ENCODE measurements around the gene THOC3. TPM values are rescaled to one million over a fixed set of nuclear protein-coding genes. Genes with fewer than 3 reads are reported as not detected.
"Not testable (repeated sequence)": the region's sequence is repeated elsewhere in the genome, so short reads cannot be mapped to it uniquely, and the experiment has no call there.

The THOC3 gene
- total RNA-seq, 2 donors from 2014 or later = 12.5 to 16.4 TPM

GRCh38 chr5:175948329-175949108, 19.6 kb downstream of the THOC3 start:
- DNase-seq (ENCODE audit: low spot score); intact Hi-C loops (cut with DNase I): not testable (repeated sequence)

GRCh38 chr5:175943253-175943652, 24.9 kb downstream of the THOC3 start:
- DNase-seq (ENCODE audit: low spot score); intact Hi-C loops (cut with DNase I): not testable (repeated sequence)

DNA sequence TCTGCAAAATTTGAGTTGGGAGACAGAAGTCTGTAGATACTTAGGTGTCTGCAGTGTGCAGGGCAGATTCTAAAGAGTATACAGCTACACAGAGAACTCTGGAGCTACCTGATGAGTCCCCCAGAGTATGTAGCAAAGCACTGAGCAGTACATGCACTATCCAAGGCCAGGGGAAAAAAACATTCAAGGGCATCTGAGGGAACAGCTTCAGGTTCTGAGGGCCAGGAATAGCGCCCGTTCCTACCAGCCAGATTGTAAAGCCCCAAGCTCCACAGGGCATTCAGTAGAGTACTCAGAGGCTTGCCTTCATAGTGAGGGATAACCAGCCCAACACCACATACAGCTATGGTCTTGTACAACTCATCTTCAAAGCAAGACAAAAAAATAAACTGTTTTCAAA, 27.5 kb downstream of the THOC3 start:
- intact Hi-C loops (cut with DNase I); DNase-seq (ENCODE audit: low spot score): not testable (repeated sequence)

DNA sequence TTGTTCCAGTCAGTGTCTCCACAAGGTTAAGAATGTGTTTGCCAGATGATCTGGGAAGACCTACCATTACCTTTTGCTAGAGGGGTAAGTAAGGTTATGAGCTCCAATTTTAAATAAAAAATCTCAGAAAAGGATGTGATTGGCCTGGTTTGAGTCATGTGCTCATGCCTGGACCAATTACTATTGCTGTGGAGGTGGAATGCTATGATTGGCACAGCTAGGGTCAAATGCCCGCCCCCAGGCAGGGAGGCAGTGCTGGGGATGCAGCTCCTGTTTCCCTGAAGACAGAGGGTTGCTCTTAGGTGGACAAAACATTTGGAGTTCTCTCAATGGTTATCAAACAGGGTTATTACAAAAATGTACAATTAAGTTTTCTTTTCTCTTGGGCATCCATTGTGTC, 29.6 kb downstream of the THOC3 start:
- DNase-seq (ENCODE audit: low spot score); intact Hi-C loops (cut with DNase I): not testable (repeated sequence)

- intact Hi-C loops (cut with DNase I); DNase-seq (ENCODE audit: low spot score): not testable (repeated sequence)
Measured at GRCh38 chr5:175928752-175929151, 39.4 kb downstream of the THOC3 start.

- intact Hi-C loops (cut with DNase I); DNase-seq (ENCODE audit: low spot score): not testable (repeated sequence)
Measured at GRCh38 chr5:175925106-175925505, 43.0 kb downstream of the THOC3 start.

GRCh38 chr5:175922192-175922885, 45.8 kb downstream of the THOC3 start:
- intact Hi-C loops (cut with DNase I) = no loop called here
- DNase-seq (ENCODE audit: low spot score) = no peak

GRCh38 chr5:175921061-175921730, 46.9 kb downstream of the THOC3 start:
- intact Hi-C loops (cut with DNase I) = no loop called here
- no peak for DNase-seq (ENCODE audit: low spot score)

GRCh38 chr5:175920231-175920811, 47.8 kb downstream of the THOC3 start:
- no peak for DNase-seq (ENCODE audit: low spot score)
- intact Hi-C loops (cut with DNase I) = no loop called here

- DNase-seq (ENCODE audit: low spot score); intact Hi-C loops (cut with DNase I): not testable (repeated sequence)
Measured at GRCh38 chr5:175915066-175916037, 52.8 kb downstream of the THOC3 start.

DNA sequence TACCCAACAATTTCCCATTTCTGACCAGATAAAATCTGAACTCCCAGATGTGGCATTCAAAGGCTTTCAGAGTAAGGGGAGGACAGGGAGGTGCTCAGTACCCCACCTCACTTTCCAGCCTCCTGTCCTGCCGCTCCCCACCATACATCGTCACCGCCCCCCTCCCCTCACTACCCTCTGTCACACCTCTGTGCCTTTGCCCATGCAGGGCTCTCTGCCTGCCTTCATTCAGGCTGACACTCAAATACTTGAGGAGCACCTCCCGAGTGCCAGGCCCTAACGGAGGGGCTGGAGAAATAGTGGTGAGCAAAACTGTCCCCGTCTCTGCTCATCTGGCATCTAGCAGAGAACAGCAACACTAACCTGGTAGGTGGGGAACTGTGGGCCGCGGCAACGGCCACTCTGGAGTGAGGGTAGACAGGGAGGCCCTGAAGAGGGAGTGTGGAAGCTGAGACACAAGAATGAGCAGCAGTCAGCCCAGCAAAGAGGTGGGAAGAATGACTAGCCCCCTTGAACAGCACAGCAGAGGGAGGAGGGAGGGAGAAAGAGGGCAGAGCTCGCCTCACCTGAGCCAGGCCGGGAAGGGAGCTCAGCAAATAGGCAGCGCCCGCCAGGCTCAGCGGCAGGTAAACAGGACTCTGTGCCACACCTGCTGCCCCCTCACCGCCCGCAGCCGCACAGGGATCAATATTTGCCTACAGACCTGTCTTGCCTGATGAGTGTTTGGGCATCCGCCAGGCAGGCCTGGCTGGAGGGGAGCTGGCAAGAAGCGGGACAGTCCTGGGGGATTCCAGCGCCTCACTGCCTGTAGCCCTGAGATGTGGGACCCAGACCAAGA, 54.1 kb downstream of the THOC3 start:
- DNase-seq (ENCODE audit: low spot score); intact Hi-C loops (cut with DNase I): not testable (repeated sequence)

GRCh38 chr5:175910072-175910471, 58.0 kb downstream of the THOC3 start:
- not testable (repeated sequence) for DNase-seq (ENCODE audit: low spot score)

More at GRCh38 chr5:175910072-175910471, 58.0 kb downstream of the THOC3 start:
- intact Hi-C loops (cut with DNase I) = not testable (repeated sequence)

Other genes starting within 250 kb of the THOC3 start
- not detected for gene CPLX2, start 96.7 kb downstream of the THOC3 start, total RNA-seq